H1 (cell line): ENCODE data around the gene OSTN. TPM values are rescaled to one million over a fixed set of nuclear protein-coding genes. Genes with fewer than 3 reads are reported as not detected.

Experiments
- CTCF ChIA-PET: fragments of 300-600 bp; sonication (Branson Sonifier 250); formaldehyde crosslinking; loops from one replicate; lab custom pipeline; 2021; ENCODE audit not compliant: partially characterized antibody; lab: Charles Lee
- POLR2A ChIA-PET: fragments of 300-600 bp; sonication (Branson Sonifier 250); formaldehyde crosslinking; loops from one replicate; lab custom pipeline; 2021; ENCODE audit warnings: inconsistent platforms; ENCODE audit not compliant: partially characterized antibody; lab: Charles Lee
- DNase-seq, 2 experiments: peaks; one replicate each; pipeline versions ENCODE4 v3.0.0 to v3.0.0-alpha.2; 2010 to 2022; ENCODE audit warnings: low spot score in 2 of 2, low read depth in 1 of 2, mixed read lengths in 1 of 2
- FAIRE-seq: peaks from 2 replicates; lab custom pipeline; 2011; peaks lifted over from hg19 to GRCh38; lab: Jason Lieb, UNC
- H2AFZ ChIP-seq: 2 replicates; pipeline ENCODE4 v1.8.1; 2012; ENCODE audit warnings: low read length, inconsistent platforms
- H2AK5ac ChIP-seq: 2 replicates; pipeline ENCODE4 v1.6.1; 2013; ENCODE audit warnings: low read depth, low read length
- H2BK120ac ChIP-seq: replicated peaks from 2 replicates; pipeline ENCODE3; 2013; ENCODE audit warnings: low read depth, low read length, inconsistent platforms
- H2BK12ac ChIP-seq: 2 replicates; pipeline ENCODE4 v1.6.1; 2013; ENCODE audit warnings: low read depth, low read length
- H2BK15ac ChIP-seq: 2 replicates; pipeline ENCODE4 v1.6.1; 2013; ENCODE audit warnings: low read length
- H2BK20ac ChIP-seq: 2 replicates; pipeline ENCODE4 v1.6.1; 2013; ENCODE audit warnings: low read length
- H2BK5ac ChIP-seq: 2 replicates; pipeline ENCODE4 v1.6.1; 2013; ENCODE audit warnings: low read depth, low read length
- H3K14ac ChIP-seq: 2 replicates; pipeline ENCODE4 v1.6.1; 2013; ENCODE audit warnings: inconsistent platforms; ENCODE audit not compliant: insufficient read length
- H3K18ac ChIP-seq: 2 replicates; pipeline ENCODE4 v1.6.1; 2013; ENCODE audit warnings: low read length; ENCODE audit errors: extremely low read depth
- H3K23ac ChIP-seq: 2 replicates; pipeline ENCODE4 v1.6.1; 2013; ENCODE audit warnings: inconsistent platforms; ENCODE audit not compliant: insufficient read length
- H3K23me2 ChIP-seq: 2 replicates; pipeline ENCODE4 v1.6.1; 2013; ENCODE audit warnings: low read depth, low read length
- H3K27ac ChIP-seq: 2 replicates; pipeline ENCODE4 v1.6.1; 2011; ENCODE audit warnings: low read depth, low read length, inconsistent platforms
- H3K27me3 ChIP-seq, 4 experiments: replicated peaks in 1 of 4; 1 replicate in 1 of 4; 2 replicates in 3 of 4; pipeline versions ENCODE4 v1.6.1 to v1.8.1; 2011 to 2013; ENCODE audit warnings: low read length in 3 of 4, mild to moderate bottlenecking in 3 of 4, inconsistent platforms in 2 of 4, mixed read lengths in 2 of 4, moderate library complexity in 1 of 4; ENCODE audit not compliant: control insufficient read depth in 3 of 4, insufficient read depth in 3 of 4; ENCODE audit errors: extremely low read depth in 1 of 4
- H3K36me3 ChIP-seq, 4 experiments: 2 replicates each; pipeline versions ENCODE4 v1.6.1 to v1.8.1; 2011 to 2013; ENCODE audit warnings: mild to moderate bottlenecking in 4 of 4, low read length in 3 of 4, moderate library complexity in 2 of 4, control low read depth in 1 of 4, inconsistent platforms in 1 of 4; ENCODE audit not compliant: insufficient read depth in 4 of 4, control insufficient read depth in 2 of 4
- H3K4ac ChIP-seq: replicated peaks from 2 replicates; pipeline ENCODE3; 2013; ENCODE audit warnings: low read length, low read depth, mixed read lengths, inconsistent platforms; ENCODE audit not compliant: insufficient read length
- H3K4me1 ChIP-seq, 4 experiments: replicated peaks in 1 of 4; 1 replicate in 1 of 4; 2 replicates in 3 of 4; pipeline versions ENCODE4 v1.6.1 to v1.8.1; 2011 to 2013; ENCODE audit warnings: low read length in 3 of 4, inconsistent platforms in 2 of 4, mixed read lengths in 1 of 4; ENCODE audit not compliant: insufficient read depth in 4 of 4, control insufficient read depth in 3 of 4
- H3K4me2 ChIP-seq, 2 experiments: 2 replicates each; pipeline versions ENCODE4 v1.6.1 to v1.8.1; 2011 to 2013; ENCODE audit warnings: low read depth in 2 of 2, low read length in 2 of 2, control low read depth in 1 of 2, inconsistent platforms in 1 of 2, mild to moderate bottlenecking in 1 of 2; ENCODE audit not compliant: insufficient read depth in 1 of 2
- H3K4me3 ChIP-seq, 4 experiments: fragments of 200-600, 300-600 bp in 1 of 4; sonication (generic), shearing (Covaris generic), sonication (Bioruptor Twin) in 1 of 4; 2 replicates each; pipeline versions ENCODE4 v1.5.1 to v1.8.1; 2011 to 2016; ENCODE audit warnings: low read length in 4 of 4, low read depth in 3 of 4, control low read depth in 2 of 4, inconsistent platforms in 2 of 4, mild to moderate bottlenecking in 2 of 4, mixed read lengths in 1 of 4, moderate library complexity in 1 of 4; ENCODE audit not compliant: insufficient read depth in 2 of 4; ENCODE audit errors: extremely low read depth in 1 of 4
- H3K56ac ChIP-seq: replicated peaks from 2 replicates; pipeline ENCODE3; 2013; ENCODE audit warnings: low read depth, mild to moderate bottlenecking, mixed read lengths, low read length, inconsistent platforms; ENCODE audit not compliant: insufficient read length
- H3K79me1 ChIP-seq: 2 replicates; pipeline ENCODE4 v1.6.1; 2013; ENCODE audit warnings: low read depth, low read length, control low read depth
- H3K79me2 ChIP-seq, 2 experiments: 2 replicates each; pipeline versions ENCODE4 v1.6.1 to v1.8.1; 2012 to 2013; ENCODE audit warnings: low read length in 2 of 2, mild to moderate bottlenecking in 2 of 2, inconsistent platforms in 1 of 2; ENCODE audit not compliant: insufficient read depth in 2 of 2, control insufficient read depth in 1 of 2
- H3K9ac ChIP-seq, 4 experiments: replicated peaks in 1 of 4; 1 replicate in 1 of 4; 2 replicates in 3 of 4; pipeline versions ENCODE4 v1.6.1 to v1.8.1; 2011 to 2013; ENCODE audit warnings: low read depth in 3 of 4, low read length in 3 of 4, control low read depth in 2 of 4, mild to moderate bottlenecking in 2 of 4, moderate library complexity in 2 of 4, inconsistent platforms in 1 of 4; ENCODE audit errors: extremely low read depth in 1 of 4
- H3K9me3 ChIP-seq, 2 experiments: 2 replicates each; pipeline versions ENCODE4 v1.6.1 to v1.8.1; 2012 to 2013; ENCODE audit warnings: mild to moderate bottlenecking in 2 of 2, moderate library complexity in 2 of 2, control low read depth in 1 of 2, inconsistent platforms in 1 of 2, low read depth in 1 of 2, low read length in 1 of 2, mixed read lengths in 1 of 2; ENCODE audit not compliant: insufficient read depth in 2 of 2
- H4K20me1 ChIP-seq, 2 experiments: replicated peaks in 1 of 2; 2 replicates each; pipeline versions ENCODE3 to v1.8.1; 2011 to 2013; ENCODE audit warnings: inconsistent platforms in 2 of 2, low read length in 2 of 2, mild to moderate bottlenecking in 1 of 2; ENCODE audit not compliant: insufficient read depth in 2 of 2, control insufficient read depth in 1 of 2
- H4K5ac ChIP-seq: 2 replicates; pipeline ENCODE4 v1.6.1; 2013; ENCODE audit warnings: low read length, low read depth, mixed read lengths, inconsistent platforms; ENCODE audit not compliant: insufficient read length
- H4K8ac ChIP-seq: 2 replicates; pipeline ENCODE4 v1.8.0; 2013; ENCODE audit warnings: mild to moderate bottlenecking, moderate library complexity, low read length, inconsistent platforms; ENCODE audit not compliant: insufficient read depth; ENCODE audit errors: extremely low read depth
- H4K91ac ChIP-seq: replicated peaks from 2 replicates; pipeline ENCODE3; 2013; ENCODE audit warnings: low read length, mixed read lengths, inconsistent platforms; ENCODE audit not compliant: insufficient read length
- BACH1 ChIP-seq: IDR thresholded peaks from 2 replicates; pipeline ENCODE4 v1.6.1; 2012; ENCODE audit warnings: low read length, improper control_type of control experiment
- CHD2 ChIP-seq: IDR thresholded peaks from 2 replicates; pipeline ENCODE4 v1.6.1; 2012; ENCODE audit warnings: low read length, improper control_type of control experiment
- EGR1 ChIP-seq: IDR thresholded peaks from 2 replicates; pipeline ENCODE4 v1.6.1; 2011; ENCODE audit warnings: low read depth, low read length, borderline replicate concordance
- SIRT6 ChIP-seq: IDR thresholded peaks from one replicate; pipeline ENCODE4 v1.7.1; 2012; ENCODE audit warnings: low read length, inconsistent platforms
- WGBS, 2 experiments: shearing (Covaris generic) in 1 of 2; methylation state at CpG; one replicate each; pipeline versions ENCODE4 v1.1.6 to v1.1.7; 2013 to 2015; ENCODE audit warnings: low lambda C conversion rate in 2 of 2, mixed read lengths in 2 of 2, inconsistent platforms in 1 of 2, low coverage in 1 of 2, missing lambda C conversion rate in 1 of 2; ENCODE audit not compliant: insufficient replicate concordance in 2 of 2, insufficient coverage in 1 of 2, insufficient read length in 1 of 2; ENCODE audit errors: extremely low coverage in 1 of 2, missing lambda C conversion rate in 1 of 2; 5-methylcytosine and 5-hydroxymethylcytosine counted together
- polyA plus RNA-seq, 7 experiments: library from polyadenylated mRNA; depleted of rRNA in 3 of 7; stranded (reverse) in 5 of 7; unstranded in 2 of 7; fragments of >200 nt in 5 of 7; fragments of 200-250 nt in 2 of 7; gene quantifications; 1 replicate in 5 of 7; 2 replicates in 1 of 7; 4 replicates in 1 of 7; pipeline versions ENCODE4 v1.2.1 to v1.2.3, GENCODE V29; 2011 to 2013; ENCODE audit warnings: missing spikeins in 2 of 7, mixed read lengths in 2 of 7
- total RNA-seq: library from RNA; stranded (reverse); fragmentation: NEBNext Ultra II Directional; extraction: Animal tissue kit (Norgen Biotek cat#: 25700); gene quantifications from 2 replicates; pipeline ENCODE4 v1.2.1, GENCODE V29; 2021
- TF ChIP-seq, protein P1 (sequence below): IDR thresholded peaks from 2 replicates; pipeline ENCODE4 v1.6.1; 2011; ENCODE audit warnings: low read depth, mild to moderate bottlenecking, low read length; ENCODE audit not compliant: insufficient read depth

Gene OSTN
- total and polyA plus RNA-seq, 2 of the 8 experiments (the other 6 are each of a cell fraction or from before 2014, with no cell fraction given): not detected

GRCh38 chr3:191217301-191217700, 18.3 kb downstream of the OSTN start:
- Histone ChIP-seq H2BK12ac (no peak overlapping the region), H2AFZ (no peak overlapping the region), H3K23me2 (no peaks in the 10 kb centered on the region), H3K18ac (no peak overlapping the region), H3K79me1 (no peaks in the 10 kb centered on the region), H3K27me3 (no peaks in the 10 kb centered on the region), H2BK15ac (no peak overlapping the region), H4K8ac (no peak overlapping the region), H3K4ac (no peak overlapping the region), H3K23ac (no peak overlapping the region), H4K5ac (no peak overlapping the region), H2BK120ac (no peak overlapping the region), H3K79me2 (no peaks in the 10 kb centered on the region), H3K36me3 (no peaks in the 10 kb centered on the region), H2AK5ac (no peak overlapping the region), H2BK5ac (no peak overlapping the region), H3K14ac (no peak overlapping the region), H2BK20ac (no peak overlapping the region), H3K4me1 (no peaks in the 10 kb centered on the region), H3K56ac (no peak overlapping the region), H3K9ac (no peak overlapping the region), H3K4me2 (no peak overlapping the region), H4K20me1 (no peaks in the 10 kb centered on the region), H3K9me3 (peaks cover 2 to 8% of the 10 kb centered on the region in 2 experiments; a peak in 2 of 4 replicates), H4K91ac (no peak overlapping the region), H3K4me3 (no peak overlapping the region), H3K27ac (no peak overlapping the region)
- TF ChIP-seq, protein P1, sequence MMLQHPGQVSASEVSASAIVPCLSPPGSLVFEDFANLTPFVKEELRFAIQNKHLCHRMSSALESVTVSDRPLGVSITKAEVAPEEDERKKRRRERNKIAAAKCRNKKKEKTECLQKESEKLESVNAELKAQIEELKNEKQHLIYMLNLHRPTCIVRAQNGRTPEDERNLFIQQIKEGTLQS: no peak
- TF ChIP-seq SIRT6 (no peak), CHD2 (no peak), EGR1 (no peak), BACH1 (no peak)
- 82% methylated on average over 1 of the region's 1 CpG; no CpG with 5 or more reads in 1 of the 2 experiments for WGBS, 2 experiments
- no peak for DNase-seq
- no peak for FAIRE-seq
- CTCF ChIA-PET: no interaction called here
- POLR2A ChIA-PET: no interaction called here
